SK-N-SH treated with all-trans-retinoic acid at 6 μM for 48 hours (cell line): ENCODE data around the gene ITGB1.

Source experiments
- ATAC-seq: fragments of 200-7000 bp; cut with Tn5 transposase; 3 replicates; pipeline ENCODE4 v1.9.1; 2020; ENCODE audit warnings: mild to moderate bottlenecking, moderate library complexity
- ARNTL ChIP-seq: fragments of 450-650 bp; formaldehyde crosslinking; IDR thresholded peaks from 2 replicates; pipeline ENCODE4 v1.5.0; 2020; ENCODE audit warnings: low read depth, mild to moderate bottlenecking, moderate library complexity, borderline replicate concordance
- BACH2 ChIP-seq: fragments of 250-450 bp; sonication (Bioruptor Pico); IDR thresholded peaks from 2 replicates; pipeline ENCODE4 v1.9.0; 2021; ENCODE audit warnings: mild to moderate bottlenecking, borderline replicate concordance
- CREB5 ChIP-seq: fragments of 250-450 bp; sonication (Bioruptor Pico); IDR thresholded peaks from 2 replicates; pipeline ENCODE4 v1.5.1; 2020; ENCODE audit warnings: low read depth, mild to moderate bottlenecking, moderate library complexity
- CSDC2 ChIP-seq: fragments of 250-450 bp; sonication (Bioruptor Pico); IDR thresholded peaks from 2 replicates; pipeline ENCODE4 v1.5.0; 2020; ENCODE audit warnings: mild to moderate bottlenecking, moderate library complexity
- ESRRG ChIP-seq: fragments of 250-450 bp; sonication (Bioruptor Pico); IDR thresholded peaks from 2 replicates; pipeline ENCODE4 v1.6.1; 2021; ENCODE audit warnings: mild to moderate bottlenecking
- GLIS3 ChIP-seq: fragments of 250-450 bp; sonication (Bioruptor Pico); IDR thresholded peaks from 2 replicates; pipeline ENCODE4 v1.5.0; 2020; ENCODE audit warnings: mild to moderate bottlenecking, moderate library complexity
- ISL1 ChIP-seq: fragments of 250-450 bp; sonication (Bioruptor Pico); IDR thresholded peaks from 2 replicates; pipeline ENCODE4 v2.1.2; 2022; ENCODE audit warnings: mild to moderate bottlenecking, moderate library complexity
- OSR1 ChIP-seq: fragments of 250-450 bp; sonication (Bioruptor Pico); IDR thresholded peaks from 2 replicates; pipeline ENCODE4 v1.8.0; 2022; ENCODE audit warnings: moderate library complexity, mild to moderate bottlenecking, inconsistent platforms
- PATZ1 ChIP-seq: fragments of 250-450 bp; sonication (Bioruptor Pico); IDR thresholded peaks from 2 replicates; pipeline ENCODE4 v1.8.0; 2020; ENCODE audit warnings: mild to moderate bottlenecking, moderate library complexity, borderline replicate concordance
- POU6F1 ChIP-seq: fragments of 250-450 bp; sonication (Bioruptor Pico); IDR thresholded peaks from 2 replicates; pipeline ENCODE4 v1.8.0; 2021; ENCODE audit warnings: low read depth, mild to moderate bottlenecking, moderate library complexity, borderline replicate concordance
- PPARA ChIP-seq: fragments of 250-450 bp; sonication (Bioruptor Pico); IDR thresholded peaks from 2 replicates; pipeline ENCODE4 v1.5.0; 2020; ENCODE audit warnings: mild to moderate bottlenecking, borderline replicate concordance
- RARB ChIP-seq: fragments of 250-450 bp; sonication (Bioruptor Pico); IDR thresholded peaks from 2 replicates; pipeline ENCODE4 v1.8.0; 2021; ENCODE audit warnings: mild to moderate bottlenecking, moderate library complexity
- SNAI2 ChIP-seq: fragments of 250-450 bp; sonication (Bioruptor Pico); IDR thresholded peaks from 2 replicates; pipeline ENCODE4 v1.5.0; 2020; ENCODE audit warnings: mild to moderate bottlenecking, moderate library complexity
- TCF4 ChIP-seq: fragments of 250-450 bp; sonication (Bioruptor Pico); IDR thresholded peaks from 2 replicates; pipeline ENCODE4 v1.8.0; 2021; ENCODE audit warnings: mild to moderate bottlenecking, moderate library complexity, borderline replicate concordance
- TOX ChIP-seq: fragments of 250-450 bp; sonication (Bioruptor Pico); IDR thresholded peaks from 2 replicates; pipeline ENCODE4 v1.8.0; 2021; ENCODE audit warnings: mild to moderate bottlenecking, moderate library complexity, borderline replicate concordance
- ZC3H10 ChIP-seq: fragments of 250-450 bp; sonication (Bioruptor Pico); IDR thresholded peaks from 2 replicates; pipeline ENCODE4 v1.5.1; 2021; ENCODE audit warnings: mild to moderate bottlenecking, moderate library complexity
- ZFP3 ChIP-seq: fragments of 250-450 bp; sonication (Bioruptor Pico); IDR thresholded peaks from 2 replicates; pipeline ENCODE4 v1.5.0; 2020; ENCODE audit warnings: mild to moderate bottlenecking, moderate library complexity
- ZFP30 ChIP-seq: fragments of 450-650 bp; formaldehyde crosslinking; IDR thresholded peaks from 2 replicates; pipeline ENCODE4 v1.5.0; 2022; ENCODE audit warnings: mild to moderate bottlenecking, moderate library complexity
- ZNF565 ChIP-seq: fragments of 450-650 bp; formaldehyde crosslinking; conservative IDR thresholded peaks from 2 replicates; pipeline ENCODE4 v1.5.0; 2020; ENCODE audit warnings: low read depth, mild to moderate bottlenecking, moderate library complexity
- ZNF70 ChIP-seq: fragments of 450-650 bp; formaldehyde crosslinking; IDR thresholded peaks from 2 replicates; pipeline ENCODE4 v1.5.0; 2020; ENCODE audit warnings: mild to moderate bottlenecking, moderate library complexity
- ZNF8 ChIP-seq: fragments of 450-650 bp; formaldehyde crosslinking; IDR thresholded peaks from 2 replicates; pipeline ENCODE4 v1.5.0; 2020; ENCODE audit warnings: mild to moderate bottlenecking, moderate library complexity

The ITGB1 gene

GRCh38 chr10:32947586-32947985 lies 10.4 kb downstream of the ITGB1 start:
- no peak for TF ChIP-seq TCF4 (CRISPR knock-in tag)
- no peak for TF ChIP-seq CSDC2 (CRISPR knock-in tag)
- TF ChIP-seq ARNTL (CRISPR knock-in tag) = no peak
- TF ChIP-seq PPARA (CRISPR knock-in tag) = no peak
- ATAC-seq = no peak

GRCh38 chr10:32946108-32946507 lies 11.9 kb downstream of the ITGB1 start:
- no peak for ATAC-seq
- TF ChIP-seq CREB5 (CRISPR knock-in tag) (no peak), SNAI2 (CRISPR knock-in tag) (no peak)

- no peak; the same call in 1 of the 3 replicates for ATAC-seq
Observed at GRCh38 chr10:32943854-32944661, 14.0 kb downstream of the ITGB1 start.

GRCh38 chr10:32943395-32943794 lies 14.6 kb downstream of the ITGB1 start:
- TF ChIP-seq ZFP30 (CRISPR knock-in tag) (no peak), OSR1 (no peak), ZNF565 (CRISPR knock-in tag) (no peak), CREB5 (CRISPR knock-in tag) (no peak), BACH2 (CRISPR knock-in tag) (no peak), CSDC2 (CRISPR knock-in tag) (no peak), POU6F1 (no peak), PATZ1 (CRISPR knock-in tag) (no peak), ZNF8 (CRISPR knock-in tag) (no peak)
- TF ChIP-seq, all 23 proteins: peak for 0
- ATAC-seq = no peak

More at GRCh38 chr10:32943854-32944661, 14.0 kb downstream of the ITGB1 start:
- TF ChIP-seq BACH2 (CRISPR knock-in tag) (no peak), ESRRG (no peak), ZFP3 (CRISPR knock-in tag) (no peak), ZNF565 (CRISPR knock-in tag) (no peak), OSR1 (no peak), TOX (no peak), SNAI2 (CRISPR knock-in tag) (no peak), ZC3H10 (CRISPR knock-in tag) (no peak), CREB5 (CRISPR knock-in tag) (no peak), PPARA (CRISPR knock-in tag) (no peak), ISL1 (no peak), TCF4 (CRISPR knock-in tag) (no peak), CSDC2 (CRISPR knock-in tag) (no peak)

GRCh38 chr10:32942081-32942480 lies 15.9 kb downstream of the ITGB1 start:
- ATAC-seq = no peak
- TF ChIP-seq PATZ1 (CRISPR knock-in tag) (no peak), ZNF8 (CRISPR knock-in tag) (no peak), OSR1 (no peak), ZFP3 (CRISPR knock-in tag) (no peak), ARNTL (CRISPR knock-in tag) (no peak), RARB (CRISPR knock-in tag) (no peak), TOX (no peak), PPARA (CRISPR knock-in tag) (no peak), ZNF565 (CRISPR knock-in tag) (no peak), BACH2 (CRISPR knock-in tag) (no peak), ISL1 (no peak), GLIS3 (no peak), ESRRG (no peak), ZNF70 (CRISPR knock-in tag) (no peak)
